Skeletal muscle cell (primary cell): ENCODE measurements around the gene ULBP3.

Experiments
- DNase-seq: peaks from one replicate; pipeline ENCODE4 v3.0.0-alpha.2; 2010; ENCODE audit warnings: low read depth
- H3K4me3 ChIP-seq: 2 replicates; pipeline ENCODE4 v1.5.1; 2011; ENCODE audit warnings: low read depth, mild to moderate bottlenecking, control low read depth, low read length, moderate library complexity

Gene ULBP3

DNA sequence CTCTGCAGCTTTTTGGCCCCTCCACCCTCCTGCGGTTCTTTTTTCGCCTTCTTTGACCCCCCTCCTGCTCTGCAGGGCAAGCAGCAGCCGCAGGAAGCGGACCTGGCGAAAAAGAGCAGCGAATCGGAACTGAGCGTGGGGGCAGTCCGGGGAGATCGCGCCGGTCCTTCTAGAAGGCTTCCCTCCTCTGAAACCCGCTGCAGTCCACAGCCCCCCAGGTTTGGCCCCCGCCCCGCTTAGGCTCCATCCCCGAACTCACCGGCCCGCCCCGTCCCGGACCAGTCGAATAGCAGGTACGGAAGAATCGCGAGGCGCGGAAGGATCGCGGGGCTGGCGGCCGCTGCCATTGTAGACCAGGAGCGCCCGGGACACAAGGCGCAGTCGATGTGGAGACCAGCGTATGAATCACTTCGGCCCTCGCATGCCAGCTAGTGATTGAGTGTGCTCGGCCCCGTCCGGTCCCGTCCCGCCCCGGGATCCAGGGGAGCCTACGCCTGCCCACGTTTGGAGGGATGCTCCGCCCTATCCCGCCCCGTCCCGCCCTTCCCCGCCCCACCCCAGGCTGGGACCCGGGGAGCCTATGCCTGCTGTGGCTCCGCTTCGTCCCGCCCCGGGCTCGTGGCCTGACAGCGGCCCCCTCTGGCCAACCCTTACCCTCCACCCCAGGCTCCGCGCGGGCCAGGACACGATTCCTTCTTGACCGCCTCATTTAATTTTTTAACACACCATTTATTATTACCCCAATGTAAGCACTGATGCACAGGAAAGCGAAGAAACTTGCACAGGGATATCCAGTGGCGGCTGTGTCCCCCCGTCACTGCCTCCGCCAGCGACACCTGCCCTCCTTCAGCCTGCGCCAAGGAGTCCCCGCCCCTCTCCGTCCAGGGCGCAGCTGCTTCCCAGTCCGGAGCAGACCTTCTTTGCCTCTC lies at the start of gene ULBP3:
ULBP3 (minus strand) TSS at position 402 of the 929 bp plus-strand sequence; CDS start at position 347, 55 bp downstream.
- peak; percentile 90 for DNase-seq
- H3K4me3 ChIP-seq = peak within 1 kb of the TSS; percentile 87

DNA sequence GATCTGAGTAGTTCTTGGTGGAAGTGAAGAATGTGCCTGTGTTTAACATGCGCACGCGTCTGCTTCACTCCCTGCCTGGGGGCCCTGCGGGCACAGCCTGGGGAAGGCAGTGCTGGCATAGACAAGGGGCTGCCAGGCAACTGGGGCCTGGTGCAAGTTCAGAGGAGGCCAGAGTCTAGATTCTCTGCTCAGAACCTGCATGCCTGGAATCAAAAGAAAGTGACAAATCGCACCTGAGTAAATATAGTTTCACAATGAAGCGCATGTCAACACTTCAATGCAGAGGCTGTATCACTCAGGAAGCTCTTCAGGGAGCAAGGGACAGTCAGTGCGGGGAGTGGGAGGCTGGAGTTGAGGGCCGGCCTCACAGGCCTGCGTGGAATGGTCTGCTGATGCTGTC lies 49.7 kb upstream of the ULBP3 start:
- no peak for DNase-seq
- H3K4me3 ChIP-seq = no peak overlapping the region

DNA sequence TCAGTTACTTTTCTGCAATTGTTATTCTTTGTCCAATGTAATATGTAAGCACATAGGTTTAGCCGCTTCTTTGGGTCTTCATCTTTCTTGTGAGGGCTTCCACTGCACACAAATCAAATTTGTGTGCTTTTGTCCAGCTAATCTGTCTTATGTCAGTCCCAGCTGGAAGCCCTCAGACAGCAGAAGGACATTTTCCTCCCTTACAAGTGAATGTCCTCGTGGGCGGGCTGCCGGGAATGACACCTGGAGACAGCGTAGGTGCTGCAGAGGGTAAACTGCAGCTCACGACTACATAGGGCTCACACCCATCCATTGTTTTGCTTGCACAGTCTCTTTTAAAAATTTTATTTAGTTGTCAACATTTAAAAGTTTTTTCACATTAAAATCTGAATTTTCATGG lies 49.3 kb upstream of the ULBP3 start:
- DNase-seq = no peak
- no peak overlapping the region for H3K4me3 ChIP-seq

DNA sequence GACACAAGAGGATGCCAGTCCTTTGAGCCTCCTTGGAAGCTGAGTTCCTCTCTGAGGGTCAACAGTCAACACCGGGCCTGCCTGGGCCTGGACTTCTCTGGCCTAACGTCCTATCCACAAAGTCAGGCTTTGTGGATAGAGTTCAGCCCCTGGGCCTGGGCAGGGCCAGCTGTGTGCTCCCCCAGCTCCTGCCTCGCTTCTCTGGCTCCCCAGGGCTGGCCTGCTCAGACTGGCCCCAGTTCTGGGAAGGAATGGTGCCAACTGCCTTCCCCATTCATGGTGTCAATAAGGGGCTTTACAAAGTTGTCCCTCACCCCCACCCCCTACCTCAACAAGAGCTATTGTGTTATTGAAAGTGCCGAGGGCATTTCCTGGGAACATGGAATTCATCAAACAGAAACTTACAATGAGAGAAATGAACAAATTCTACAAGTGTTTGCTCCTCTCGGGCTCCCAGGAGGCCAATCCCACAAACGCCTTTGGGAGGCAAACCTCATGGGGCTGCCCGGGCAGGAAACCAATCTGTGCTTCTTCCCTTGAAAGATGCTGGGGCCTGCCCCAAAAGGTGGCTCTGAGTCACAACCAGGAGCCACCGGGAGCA lies 47.4 kb upstream of the ULBP3 start:
- DNase-seq = no peak
- no peak overlapping the region for H3K4me3 ChIP-seq

DNA sequence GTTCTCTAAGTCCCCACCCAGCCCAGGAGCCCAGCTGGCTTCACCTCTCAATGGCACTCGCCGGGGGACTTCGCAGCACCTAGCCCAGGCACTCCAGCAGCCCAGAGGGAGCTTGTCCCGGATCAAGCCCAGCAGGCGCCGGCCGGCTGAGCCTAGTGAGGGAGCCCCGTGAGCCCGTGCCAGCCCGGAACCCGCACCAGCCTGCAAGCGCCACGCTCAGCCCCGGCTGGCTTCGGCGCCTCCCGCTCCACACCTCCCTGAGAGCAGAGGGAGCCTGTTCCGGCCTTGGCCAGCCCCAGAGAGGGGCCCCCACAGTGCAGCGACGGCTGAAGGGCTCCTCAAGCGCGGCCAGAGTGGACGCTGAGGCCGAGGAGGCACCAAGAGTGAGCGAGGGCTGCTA lies 46.8 kb upstream of the ULBP3 start:
- DNase-seq = no peak
- no peak overlapping the region for H3K4me3 ChIP-seq

DNA sequence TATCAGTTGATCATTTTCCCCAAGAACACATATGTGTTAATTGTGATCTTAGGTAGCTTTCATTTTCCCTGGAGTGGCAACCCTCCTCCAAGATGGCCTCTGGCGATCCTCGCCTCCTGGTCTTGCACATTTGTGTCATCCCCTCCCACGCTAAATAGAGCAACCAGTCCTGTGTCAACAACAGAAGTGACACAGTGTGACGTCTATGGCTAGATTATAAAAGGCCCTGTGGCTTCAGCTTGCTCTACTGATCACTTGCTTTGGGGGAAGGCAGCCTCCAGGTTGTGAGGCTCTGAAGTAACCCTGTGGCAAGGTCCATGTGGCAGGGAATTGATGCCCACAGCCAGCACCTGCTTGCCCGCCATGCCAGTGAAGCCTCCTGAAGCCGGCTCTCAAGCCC lies 43.3 kb upstream of the ULBP3 start:
- no peak for DNase-seq
- no peak overlapping the region for H3K4me3 ChIP-seq

DNA sequence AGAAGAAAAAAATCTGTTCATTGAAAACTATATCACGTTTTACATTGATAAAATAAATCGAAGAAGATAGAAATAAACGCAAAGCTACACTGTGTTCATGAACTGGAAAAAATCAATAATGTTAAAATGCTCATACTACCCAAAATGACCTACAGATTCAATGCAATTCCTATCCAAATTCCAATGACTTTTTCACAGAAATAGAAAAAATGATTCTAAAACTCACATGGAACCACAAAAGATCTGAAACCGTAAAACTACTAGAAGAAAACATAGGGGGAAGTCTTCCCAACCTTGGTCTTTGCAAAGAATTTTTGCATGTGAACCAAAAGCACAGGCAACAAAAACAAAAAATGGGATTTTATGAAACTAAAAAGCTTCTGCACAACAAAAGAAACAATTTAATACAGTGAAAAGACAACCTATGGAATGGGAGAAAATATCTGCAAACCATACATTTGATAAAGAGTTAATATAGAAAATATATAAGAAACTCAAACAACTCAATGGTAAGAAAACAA lies 33.9 kb upstream of the ULBP3 start:
- H3K4me3 ChIP-seq = no peak overlapping the region
- no peak for DNase-seq

DNA sequence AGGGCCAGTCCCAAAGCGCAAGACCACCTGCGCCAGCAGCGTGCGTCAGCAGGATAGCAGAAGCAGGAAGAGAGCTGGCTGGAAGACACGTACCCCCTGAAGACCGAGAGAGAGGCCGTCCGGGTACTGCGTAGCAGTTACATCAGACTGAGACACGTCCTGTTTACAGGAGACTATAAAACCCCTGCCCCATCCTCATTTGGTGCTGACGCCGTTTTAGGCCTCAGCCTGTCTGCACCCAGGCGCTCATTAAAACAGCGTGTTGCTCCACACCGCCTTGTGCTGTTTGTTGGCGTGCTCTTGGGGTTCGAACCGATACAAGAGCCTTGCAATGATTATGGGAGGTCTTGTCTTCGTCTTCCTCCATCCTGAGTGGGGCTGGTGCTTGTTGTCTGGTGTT lies 31.8 kb upstream of the ULBP3 start:
- no peak overlapping the region for H3K4me3 ChIP-seq
- no peak for DNase-seq

DNA sequence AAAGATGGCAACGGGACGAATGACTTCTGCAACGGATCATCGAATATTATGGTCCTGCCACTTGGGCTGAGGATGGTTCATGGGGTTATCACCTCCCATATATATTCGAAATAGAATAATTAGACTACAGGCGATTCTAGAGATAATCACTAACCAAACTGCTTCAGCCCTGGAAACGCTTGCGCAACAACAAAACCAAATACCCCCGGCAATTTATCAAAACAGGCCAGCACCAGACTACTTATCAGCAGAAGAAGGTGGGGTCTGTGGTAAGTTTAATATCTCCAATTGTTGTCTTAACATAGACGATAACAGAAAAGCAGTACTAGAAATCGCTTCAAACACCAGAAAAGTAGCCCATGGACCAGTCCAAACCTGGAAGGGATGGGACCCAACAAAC lies 31.0 kb upstream of the ULBP3 start:
- H3K4me3 ChIP-seq = no peak overlapping the region
- DNase-seq = no peak

DNA sequence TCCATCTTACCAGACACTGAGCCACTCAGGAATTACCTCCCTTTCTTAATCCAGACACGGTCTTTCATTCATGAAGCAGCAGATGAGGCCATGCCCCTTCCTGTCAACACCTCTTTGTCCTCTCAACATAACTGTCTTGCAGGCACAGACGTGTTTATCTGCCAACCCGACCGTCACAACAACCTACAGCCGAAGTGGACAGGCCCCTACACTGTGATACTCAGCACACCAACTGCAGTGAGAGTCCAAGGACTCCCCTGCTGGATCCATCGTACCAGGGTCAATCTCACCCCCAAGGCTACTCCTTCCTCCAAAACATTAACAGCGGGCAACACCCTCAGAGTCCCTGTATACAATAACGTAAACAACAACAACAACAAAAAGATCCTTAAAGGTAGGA lies 30.6 kb upstream of the ULBP3 start:
- no peak for DNase-seq
- H3K4me3 ChIP-seq = no peak overlapping the region

DNA sequence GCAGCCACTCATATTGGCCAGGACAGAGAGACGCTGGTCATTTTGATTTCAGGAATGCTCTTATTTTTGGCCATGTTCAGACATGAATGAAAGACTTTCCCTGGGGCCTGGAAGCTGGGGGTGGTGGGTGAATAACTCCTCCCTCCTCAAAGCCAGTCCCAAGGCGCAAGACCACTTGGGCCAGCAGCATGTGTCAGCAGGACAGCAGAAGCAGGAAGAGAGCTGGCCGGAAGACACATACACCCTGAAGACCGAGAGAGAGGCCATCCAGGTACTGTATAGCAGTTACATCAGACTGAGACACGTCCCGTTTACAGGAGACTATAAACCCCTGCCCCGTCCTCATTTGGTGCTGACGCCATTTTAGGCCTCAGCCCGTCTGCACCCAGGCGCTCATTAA lies 29.2 kb upstream of the ULBP3 start:
- no peak for DNase-seq
- no peak overlapping the region for H3K4me3 ChIP-seq

DNA sequence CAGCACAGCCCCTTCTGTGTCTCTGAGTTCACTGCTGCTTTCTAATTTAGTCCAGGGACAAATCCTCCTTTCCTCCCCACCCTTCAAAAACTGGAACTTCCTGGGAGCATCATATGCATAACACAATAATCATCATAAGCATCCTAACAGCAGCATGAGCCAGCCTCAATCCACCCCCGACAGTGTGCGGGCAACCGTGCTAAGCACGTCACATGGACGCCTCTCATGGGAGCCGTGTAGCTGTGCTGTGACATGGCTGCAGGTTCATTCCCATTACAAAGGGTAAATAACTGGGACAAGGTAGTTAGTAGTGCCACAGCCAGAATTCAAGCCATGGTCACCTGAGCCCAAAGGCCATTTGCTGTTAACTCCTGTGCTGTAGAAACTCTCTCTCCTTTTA lies 24.5 kb upstream of the ULBP3 start:
- H3K4me3 ChIP-seq = no peak overlapping the region
- DNase-seq = no peak

DNA sequence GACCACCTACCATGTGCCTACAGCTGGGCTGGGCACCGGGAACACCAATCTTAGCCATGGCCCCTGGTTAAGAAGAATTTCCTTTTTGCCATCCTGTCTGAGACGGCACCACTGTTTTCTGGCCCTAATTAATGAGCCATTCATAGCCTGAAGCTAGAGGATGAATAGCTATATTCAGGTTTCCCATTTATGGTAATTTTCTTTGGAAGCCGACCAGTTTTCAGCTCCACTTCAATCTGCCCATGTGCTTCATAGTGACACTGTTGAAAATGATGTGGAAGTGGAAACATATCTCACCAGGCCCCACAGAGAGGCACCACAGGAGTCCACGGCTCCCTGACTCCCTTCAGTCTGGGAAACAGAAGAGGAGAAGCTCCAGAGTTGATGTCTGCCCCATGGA lies 22.6 kb upstream of the ULBP3 start:
- no peak overlapping the region for H3K4me3 ChIP-seq
- DNase-seq = no peak

DNA sequence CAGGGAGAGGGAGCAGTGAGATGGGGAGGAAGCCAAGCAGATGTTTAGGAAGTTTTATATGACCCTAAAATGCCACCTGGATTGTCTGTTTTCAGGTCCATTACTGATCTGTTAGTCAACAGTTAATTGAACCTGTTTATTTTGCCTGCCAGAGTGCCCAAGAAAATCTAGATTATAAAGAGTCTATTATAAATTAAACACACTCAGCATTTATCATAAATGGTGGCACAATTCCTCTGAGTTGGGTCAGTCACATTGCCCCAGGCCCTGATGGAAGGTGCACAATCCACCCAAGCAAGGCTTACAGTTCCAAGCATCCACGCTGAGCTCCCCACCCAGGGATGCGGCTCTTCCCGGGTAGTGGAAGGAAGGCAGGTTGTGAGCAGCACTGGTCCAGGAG lies 21.4 kb upstream of the ULBP3 start:
- no peak overlapping the region for H3K4me3 ChIP-seq
- DNase-seq = no peak

DNA sequence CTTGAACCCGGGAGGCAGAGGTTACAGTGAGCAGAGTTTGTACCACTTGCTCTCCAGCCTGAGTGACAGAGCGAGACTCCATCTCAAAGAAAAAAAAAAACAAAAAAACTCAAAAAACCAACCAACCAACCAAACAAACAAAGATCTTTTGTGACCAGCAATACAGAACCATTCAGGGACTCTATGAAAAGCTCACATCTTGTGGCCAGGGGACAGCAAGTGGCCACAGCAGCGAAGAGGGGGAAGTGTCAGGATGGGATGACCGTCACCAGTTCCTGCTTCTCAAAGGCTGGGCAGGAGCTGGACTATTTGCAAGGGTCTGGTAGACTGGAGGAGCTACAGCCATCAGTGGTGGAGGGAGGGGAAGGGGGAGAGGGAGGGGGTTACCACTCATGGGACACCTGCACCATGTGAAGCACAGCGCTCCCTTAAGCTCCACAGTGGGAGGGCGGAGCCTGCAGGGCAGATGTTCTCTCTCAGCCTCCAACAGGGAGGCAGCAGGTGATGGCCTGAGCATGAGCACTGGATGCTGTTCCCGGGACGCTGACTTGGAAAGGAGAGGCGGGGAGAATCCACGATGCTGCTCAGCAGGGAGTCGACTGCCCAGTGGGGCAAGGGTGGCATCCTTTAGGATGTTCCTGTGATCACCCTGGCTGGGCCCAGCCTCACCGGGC lies 19.7 kb upstream of the ULBP3 start:
- no peak for DNase-seq
- H3K4me3 ChIP-seq = no peak overlapping the region

DNA sequence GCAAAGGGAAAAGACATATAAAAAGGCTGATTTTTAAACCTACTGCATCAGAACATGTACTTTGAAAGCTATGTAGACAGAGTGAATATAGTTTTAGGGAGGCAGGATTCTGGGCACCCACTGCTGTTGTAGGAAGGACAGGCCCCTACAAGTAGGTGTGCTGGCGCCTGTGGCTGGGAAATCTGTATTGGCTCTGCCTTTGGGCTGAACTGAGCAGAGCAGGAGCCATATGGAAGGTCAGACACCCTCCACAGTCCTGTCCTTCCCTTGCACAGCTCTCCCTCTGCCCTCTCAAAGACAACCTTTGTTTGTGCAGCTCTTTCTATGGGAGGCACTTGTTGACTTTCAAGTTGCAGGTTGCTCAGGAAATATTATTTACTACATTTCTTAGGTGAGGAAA lies 18.4 kb upstream of the ULBP3 start:
- DNase-seq = no peak
- H3K4me3 ChIP-seq = no peak overlapping the region

DNA sequence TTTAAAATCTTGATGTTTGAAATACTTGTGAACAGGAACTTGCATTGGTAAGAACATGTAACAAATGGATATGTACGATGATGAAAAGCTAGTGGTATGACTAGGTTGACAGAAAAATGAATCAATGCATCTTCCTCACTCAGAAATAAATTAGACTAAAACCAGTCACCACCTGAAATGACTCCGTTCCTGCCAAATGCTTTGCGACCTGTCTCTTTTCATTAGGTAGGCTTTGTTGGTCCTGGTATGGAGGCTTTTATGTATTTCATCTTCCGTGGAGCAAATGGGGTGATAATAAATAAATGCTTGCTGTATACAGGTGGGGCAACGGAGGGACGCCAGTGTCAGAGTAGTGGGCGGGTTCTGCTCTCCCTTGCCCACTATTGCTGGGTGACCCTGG lies 17.1 kb upstream of the ULBP3 start:
- no peak for DNase-seq
- no peak overlapping the region for H3K4me3 ChIP-seq

DNA sequence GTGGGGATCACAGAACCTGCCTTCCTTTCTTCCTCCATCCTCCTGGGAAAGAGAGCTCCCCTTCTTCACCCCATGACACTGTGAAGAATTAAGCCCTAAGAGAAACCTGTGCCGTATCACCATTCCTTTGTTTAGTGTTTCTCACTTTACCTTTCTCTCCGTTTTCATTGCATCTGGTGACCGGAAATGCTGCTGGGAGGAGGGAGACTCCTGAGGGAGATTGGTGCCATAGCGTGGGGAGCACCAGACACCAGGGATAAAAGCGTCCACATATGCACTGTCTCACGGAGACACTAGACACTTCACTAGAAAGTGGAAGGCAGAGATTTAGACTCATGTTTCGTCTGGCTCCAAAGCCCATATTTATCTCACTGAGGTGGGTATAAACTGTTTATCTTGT lies 15.5 kb upstream of the ULBP3 start:
- no peak for DNase-seq
- no peak overlapping the region for H3K4me3 ChIP-seq

DNA sequence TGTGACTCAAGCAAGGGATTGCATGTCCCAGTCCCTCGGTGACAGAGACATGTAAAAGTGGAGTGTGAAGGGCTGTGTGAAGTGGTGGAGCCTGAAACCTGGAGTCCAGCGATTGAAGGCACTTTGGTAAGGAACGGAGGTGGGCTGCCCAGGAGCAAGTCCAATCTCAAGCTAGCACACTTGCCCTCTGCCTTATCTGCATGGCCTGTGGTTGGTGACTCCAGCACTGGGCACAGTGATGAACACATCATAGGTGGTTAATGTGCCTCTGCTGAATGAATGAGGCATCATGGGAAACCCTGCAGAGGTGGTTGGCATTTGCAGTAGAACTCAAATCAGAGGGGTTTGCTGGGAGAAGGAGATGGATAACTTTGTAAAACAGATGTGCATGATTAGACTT lies 14.9 kb upstream of the ULBP3 start:
- H3K4me3 ChIP-seq = no peak overlapping the region
- no peak for DNase-seq

DNA sequence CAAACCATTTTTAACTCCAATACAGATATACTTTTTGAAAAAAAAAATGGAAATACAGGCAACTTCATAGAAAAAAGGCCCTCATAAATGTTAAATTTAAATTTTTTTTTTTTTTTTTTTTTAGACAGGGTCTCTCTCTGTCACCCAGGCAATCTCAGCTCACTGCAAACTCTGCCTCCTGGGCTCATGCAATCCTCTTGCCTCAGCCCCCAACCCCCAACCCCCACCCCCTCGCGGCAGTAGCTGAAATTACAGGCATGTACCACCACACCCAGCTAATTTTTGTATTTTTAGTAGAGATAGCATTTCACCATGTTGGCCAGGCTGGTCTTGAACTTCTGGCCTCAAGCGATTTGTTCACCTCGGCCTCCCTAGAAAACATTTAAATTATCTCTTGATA lies 12.8 kb upstream of the ULBP3 start:
- H3K4me3 ChIP-seq = no peak overlapping the region
- no peak for DNase-seq
